Amygdala (tissue), 56 donors: ENCODE measurements around the gene RAI2.
A peak's percentile ranks its signal among the peaks of the same experiment; 100 is the strongest.
"Not testable (repeated sequence)": the region's sequence is repeated elsewhere in the genome, so short reads cannot be mapped to it uniquely, and the experiment has no call there.

Experiments used
- DNase-seq, 56 donors: peaks; one replicate each; lab custom pipeline; 2025; lab: John Stamatoyannopoulos, UW

Gene RAI2

DNA sequence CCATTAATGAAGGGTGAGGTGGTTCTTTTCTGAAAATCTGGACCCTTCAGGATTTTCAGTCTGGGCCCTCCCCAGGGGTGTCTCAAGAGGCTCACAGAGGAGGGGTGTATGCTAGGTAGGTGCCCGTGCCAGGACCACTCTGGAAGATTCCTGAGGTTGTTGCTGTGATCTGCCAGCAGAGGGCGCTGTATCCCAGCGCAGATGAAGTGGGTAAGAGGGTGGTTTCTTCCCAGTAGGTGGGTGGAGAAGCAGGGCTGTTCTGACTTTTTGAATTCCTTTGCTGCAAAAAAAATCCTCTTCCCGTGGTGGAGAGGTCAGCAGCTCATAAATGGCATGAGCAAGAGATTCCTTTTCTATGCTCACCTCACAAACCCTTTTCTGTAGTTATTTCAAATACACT, 72.7 kb downstream of the RAI2 start:
- DNase-seq = peak in 24 of 56 donors; percentile 0 to 47 (median 4)

DNA sequence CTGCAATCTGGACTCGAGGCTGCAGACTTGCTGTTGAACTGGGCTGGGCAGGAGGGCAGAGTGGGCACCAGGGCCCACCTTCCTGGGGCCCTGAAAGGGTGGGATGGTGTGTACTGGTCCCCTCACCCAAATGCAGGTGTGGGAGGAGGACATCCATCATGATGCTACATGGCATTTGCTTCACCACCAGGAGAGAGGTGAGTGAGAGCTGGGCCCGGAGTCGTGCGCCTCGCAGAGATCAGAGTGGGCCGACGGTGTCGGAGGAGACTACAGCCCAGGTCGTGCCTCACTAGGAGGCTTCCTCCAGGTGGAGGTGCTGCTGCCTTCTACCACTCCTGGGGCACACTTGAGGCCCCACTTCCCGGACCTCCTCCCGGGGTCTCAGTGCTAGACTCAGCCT, 73.5 kb downstream of the RAI2 start:
- no peak for DNase-seq

DNA sequence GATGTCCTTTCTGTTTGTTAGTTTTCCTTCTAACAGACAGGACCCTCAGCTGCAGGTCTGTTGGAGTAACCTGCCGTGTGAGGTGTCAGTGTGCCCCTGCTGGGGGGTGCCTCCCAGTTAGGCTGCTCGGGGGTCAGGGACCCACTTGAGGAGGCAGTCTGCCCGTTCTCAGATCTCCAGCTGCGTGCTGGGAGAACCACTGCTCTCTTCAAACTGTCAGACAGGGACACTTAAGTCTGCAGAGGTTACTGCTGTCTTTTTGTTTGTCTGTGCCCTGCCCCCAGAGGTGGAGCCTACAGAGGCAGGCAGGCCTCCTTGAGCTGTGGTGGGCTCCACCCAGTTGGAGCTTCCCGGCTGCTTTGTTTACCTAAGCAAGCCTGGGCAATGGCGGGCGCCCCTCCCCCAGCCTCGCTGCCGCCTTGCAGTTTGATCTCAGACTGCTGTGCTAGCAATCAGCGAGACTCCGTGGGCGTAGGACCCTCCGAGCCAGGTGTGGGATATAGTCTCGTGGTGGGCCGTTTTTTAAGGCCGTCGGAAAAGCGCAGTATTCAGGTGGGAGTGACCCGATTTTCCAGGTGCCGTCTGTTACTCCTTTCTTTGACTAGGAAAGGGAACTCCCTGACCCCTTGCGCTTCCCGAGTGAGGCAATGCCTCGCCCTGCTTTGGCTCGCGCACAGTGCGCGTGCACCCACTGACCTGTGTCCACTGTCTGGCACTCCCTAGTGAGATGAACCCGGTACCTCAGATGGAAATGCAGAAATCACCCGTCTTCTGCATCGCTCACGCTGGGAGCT, 74.3 kb downstream of the RAI2 start:
- DNase-seq = not testable (repeated sequence)

DNA sequence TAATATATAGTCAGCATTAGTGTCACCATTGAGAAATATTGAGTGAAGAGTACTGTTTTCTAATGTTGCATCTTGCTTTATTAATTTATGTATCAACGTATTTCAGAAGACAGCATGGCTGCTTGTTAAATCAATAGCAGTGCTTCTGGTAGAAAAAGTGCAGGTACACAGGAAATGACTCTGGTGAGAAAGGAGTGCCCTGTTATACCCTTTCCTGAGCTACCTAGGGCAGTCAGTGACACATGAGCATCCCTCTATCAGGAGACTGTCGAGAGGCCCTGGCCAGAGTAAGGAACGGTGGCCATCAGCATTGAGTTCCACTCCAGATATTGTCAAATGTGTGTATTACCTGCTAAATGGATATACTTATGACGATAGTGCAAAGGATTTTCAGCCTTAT, 81.7 kb downstream of the RAI2 start:
- DNase-seq = no peak

DNA sequence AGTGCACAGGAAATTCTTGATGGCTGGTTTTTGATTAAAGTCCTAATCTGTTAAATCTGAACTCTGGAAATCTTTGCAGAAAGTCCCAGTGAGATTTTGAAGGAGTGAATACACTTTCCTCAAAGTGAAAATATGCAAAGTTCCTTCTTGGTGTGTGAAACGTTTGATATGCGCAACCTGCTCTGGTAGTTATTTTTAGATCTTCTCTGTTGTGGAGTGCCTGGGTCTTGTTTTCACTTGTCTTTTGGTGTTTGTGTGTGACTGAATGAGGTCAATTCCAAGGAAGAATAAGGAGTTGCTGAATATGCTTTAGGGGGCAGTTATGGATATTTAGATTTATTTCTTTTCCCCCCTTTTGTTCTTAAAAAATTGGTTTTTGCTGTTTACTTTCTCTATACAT, 82.1 kb downstream of the RAI2 start:
- DNase-seq = no peak

DNA sequence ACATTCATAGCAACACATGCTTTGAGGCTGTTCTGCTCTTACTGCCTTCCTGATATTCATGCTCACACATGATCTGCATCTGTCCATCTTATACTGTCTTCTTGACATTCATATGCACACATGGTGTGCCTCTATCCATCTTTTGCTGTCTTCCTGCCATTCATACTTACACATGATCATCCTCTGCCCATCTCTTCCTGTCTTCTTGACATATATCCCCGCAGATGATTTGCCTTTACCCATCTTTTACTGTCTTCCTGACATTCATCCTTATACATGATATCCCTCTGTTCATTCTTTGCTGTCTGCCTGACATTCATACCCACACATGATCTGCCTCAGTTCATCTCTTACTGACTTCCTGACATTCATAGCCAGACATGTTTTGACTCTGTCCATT, 87.0 kb downstream of the RAI2 start:
- no peak for DNase-seq

DNA sequence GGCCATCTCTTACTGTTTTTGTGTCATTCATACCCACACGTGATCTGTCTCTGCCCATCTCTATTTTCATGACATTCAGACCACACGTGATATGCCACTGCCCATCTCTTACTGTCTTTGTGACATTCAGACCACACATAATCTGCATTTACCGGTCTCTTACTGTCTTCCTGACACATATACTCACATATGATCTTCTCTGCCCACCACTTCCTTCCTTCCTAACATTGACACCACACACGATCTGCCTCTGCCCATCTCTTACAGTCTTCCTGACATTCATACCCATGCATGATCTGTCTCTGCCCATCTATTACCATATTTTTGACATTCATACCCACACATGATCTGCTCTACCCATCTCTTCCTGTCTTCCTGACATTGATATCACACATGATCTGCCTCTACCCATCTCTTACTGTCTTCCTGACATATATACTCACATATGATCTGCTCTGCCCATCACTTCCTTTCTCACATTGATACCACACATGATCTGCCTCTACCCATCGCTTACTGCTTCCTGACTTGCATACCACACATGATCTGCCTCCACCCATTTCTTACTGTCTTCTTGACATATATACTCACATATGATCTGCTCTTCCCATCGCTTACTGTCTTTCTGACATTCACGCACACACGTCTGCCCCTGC, 87.7 kb downstream of the RAI2 start:
- no peak for DNase-seq

DNA sequence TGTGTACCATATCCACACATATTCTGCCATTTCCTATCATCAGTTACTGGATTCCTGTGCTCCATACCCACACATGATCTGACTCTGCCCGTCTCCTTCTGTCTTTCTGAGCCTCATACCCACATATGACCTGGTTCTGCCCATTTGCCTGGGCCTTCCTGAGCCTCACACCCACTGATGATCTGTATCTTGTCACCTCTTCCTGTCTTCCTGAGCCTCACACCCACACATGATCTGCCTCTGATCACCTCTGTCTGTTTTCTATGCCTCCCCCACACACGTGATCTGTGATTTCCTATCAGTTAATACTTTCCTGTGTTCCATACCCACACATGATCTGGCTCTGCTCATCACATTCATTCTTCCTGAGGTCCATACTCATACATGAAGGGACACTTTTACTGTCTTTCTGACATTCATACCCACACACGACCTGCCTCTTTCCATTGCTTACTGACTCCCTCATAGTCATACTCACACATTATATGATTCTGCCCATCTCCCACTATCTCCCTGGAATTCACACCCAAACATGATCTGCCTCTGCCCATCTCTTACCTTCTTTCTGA, 91.3 kb downstream of the RAI2 start:
- DNase-seq = no peak

DNA sequence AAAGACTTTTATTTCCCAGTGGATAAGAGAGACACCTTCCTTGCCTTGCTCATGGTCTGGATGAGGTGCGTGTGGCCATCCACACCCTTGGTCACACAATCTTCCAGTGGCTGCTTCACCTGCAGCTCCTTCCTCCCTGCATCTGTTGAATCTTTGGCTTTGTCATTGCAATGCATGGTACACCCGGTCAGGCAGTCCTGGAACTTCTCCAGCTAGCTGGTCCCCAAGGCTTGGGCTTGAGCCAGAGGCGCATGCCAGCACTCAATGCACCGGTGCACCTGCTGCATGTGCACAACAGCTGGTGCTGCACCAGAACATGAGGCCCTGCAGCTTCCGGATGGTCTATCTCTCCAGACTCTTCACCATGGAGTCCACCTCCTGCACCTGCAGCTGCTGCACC, 92.1 kb downstream of the RAI2 start:
- no peak for DNase-seq

DNA sequence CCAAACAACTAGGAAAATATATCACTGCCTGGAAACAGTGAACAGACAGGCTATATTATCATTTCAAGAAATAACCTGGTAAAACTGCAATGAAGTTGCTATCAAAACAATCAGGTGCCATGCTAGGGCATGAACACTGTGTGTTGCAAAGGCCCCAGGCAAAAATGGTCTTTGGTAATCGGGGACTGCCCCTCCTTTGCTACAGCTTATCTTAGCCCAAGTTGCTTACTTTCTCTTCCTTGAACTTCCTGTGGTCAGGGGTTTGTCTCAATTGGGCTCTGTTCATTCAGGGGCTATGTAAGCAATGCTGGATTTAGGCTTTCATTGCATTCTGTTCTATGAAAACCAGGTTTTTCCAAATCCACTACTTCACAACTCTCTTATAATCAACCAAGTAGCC, 93.4 kb downstream of the RAI2 start:
- DNase-seq = no peak

DNA sequence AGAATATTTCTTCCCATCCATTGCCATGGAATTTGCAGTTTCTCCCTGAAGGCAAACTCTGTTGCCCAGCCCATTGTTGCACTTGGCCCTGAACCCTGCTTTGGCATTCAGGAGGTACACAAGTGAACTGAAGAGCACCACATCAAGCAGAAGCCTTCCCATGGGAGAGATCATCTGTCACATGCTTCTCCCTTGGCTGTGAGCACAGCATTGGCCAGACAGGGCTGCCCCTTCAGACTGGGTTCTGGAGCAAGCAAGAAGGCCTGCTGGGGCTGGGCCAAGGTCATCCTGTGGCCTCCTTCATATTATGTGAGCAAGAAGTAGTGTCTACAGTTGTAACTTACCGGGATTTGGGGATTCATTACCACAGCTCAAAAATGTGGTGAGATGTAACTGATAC, 101.1 kb downstream of the RAI2 start:
- no peak for DNase-seq

DNA sequence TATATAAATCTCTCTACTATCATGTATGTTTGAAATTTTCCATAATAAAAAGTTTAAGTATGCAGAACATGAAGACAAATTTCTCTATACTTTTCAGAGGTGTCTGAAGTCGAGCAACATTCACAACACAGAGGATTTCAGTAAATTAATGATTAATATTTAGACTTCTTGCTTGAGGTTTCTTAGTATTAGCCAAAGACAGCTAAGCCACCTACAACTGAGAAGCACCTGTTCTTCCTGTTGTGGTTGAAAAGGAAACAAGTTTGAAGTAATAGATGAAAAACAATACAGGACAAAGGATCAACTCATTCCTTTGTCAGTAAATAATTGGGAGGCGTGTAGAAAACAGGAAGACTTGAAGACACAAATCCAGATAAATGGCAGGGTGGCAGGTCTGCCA, 102.7 kb downstream of the RAI2 start:
- DNase-seq = no peak

DNA sequence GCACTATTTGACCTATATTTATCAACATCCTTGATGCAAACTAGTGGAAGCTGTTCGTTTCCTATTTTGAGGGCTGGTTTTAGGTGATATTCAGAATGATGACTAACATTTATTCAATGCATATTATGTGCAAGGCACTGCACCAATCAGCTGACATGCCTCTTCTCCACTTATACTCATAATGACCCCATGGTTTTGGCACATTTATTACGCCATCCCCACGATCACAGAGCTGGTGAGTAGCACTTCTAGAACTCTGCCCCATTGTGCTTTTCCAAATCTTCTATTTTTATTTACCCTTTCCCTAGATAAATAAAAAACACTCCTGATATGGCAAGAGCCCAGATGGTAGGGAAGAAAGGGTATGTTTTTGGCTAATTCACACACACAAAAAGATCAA, 110.7 kb downstream of the RAI2 start:
- no peak for DNase-seq
